Spleen (tissue), 7 donors: ENCODE data around the gene KCNG4.

Source experiments
- POLR2AphosphoS5 ChIP-seq, 3 donors: sonication (generic); formaldehyde crosslinking; IDR thresholded peaks; one replicate each; pipeline ENCODE4 v1.5.1; 2017; ENCODE audit warnings: antibody characterized with exemption in 3 of 3
- TF ChIP-seq, protein P1 (sequence below), 11 experiments: fragments of 200-600 bp in 7 of 11; fragments of 450-650 bp in 4 of 11; sonication (generic) in 4 of 11; IDR thresholded peaks in 8 of 11; conservative IDR thresholded peaks in 3 of 11; 1 replicate in 7 of 11; 2 replicates in 4 of 11; pipeline versions ENCODE4 v1.4.0 to v1.8.0; 2016 to 2021; ENCODE audit warnings: antibody characterized with exemption in 11 of 11, inconsistent platforms in 4 of 11, mild to moderate bottlenecking in 1 of 11
- donor health status: DM: no; HTN: no; CAD: no; lungs with moderate emphysema.
- donor health status: DM: no; HTN: no; CAD: no.
- donor health status: DM: no; HTN: no; CAD: no.

DNA sequence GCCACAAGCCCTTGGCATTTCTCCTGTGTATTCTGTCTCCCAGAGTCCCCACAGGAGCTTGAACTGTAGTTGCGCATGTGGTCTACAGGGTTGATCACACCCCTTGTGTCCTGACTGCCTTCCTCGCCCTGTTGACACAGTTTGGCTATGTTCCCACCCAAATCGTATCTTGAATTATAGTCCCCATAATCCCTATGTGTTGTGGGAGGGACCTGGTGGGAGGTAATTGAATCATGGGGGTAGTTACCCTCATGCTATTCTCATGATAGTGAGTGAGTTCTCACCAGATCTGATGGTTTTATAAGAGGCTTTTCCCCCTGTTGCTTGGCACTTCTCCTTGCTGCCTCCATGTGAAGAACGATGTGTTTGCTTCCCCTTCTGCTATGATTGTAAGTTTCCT lies 27.7 kb downstream of the KCNG4 start:
- TF ChIP-seq, protein P1, sequence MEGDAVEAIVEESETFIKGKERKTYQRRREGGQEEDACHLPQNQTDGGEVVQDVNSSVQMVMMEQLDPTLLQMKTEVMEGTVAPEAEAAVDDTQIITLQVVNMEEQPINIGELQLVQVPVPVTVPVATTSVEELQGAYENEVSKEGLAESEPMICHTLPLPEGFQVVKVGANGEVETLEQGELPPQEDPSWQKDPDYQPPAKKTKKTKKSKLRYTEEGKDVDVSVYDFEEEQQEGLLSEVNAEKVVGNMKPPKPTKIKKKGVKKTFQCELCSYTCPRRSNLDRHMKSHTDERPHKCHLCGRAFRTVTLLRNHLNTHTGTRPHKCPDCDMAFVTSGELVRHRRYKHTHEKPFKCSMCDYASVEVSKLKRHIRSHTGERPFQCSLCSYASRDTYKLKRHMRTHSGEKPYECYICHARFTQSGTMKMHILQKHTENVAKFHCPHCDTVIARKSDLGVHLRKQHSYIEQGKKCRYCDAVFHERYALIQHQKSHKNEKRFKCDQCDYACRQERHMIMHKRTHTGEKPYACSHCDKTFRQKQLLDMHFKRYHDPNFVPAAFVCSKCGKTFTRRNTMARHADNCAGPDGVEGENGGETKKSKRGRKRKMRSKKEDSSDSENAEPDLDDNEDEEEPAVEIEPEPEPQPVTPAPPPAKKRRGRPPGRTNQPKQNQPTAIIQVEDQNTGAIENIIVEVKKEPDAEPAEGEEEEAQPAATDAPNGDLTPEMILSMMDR (IDR thresholded peaks at IDR 0.05 in 8 of 11, conservative IDR thresholded peaks at IDR 0.05 in 3 of 11), result no peak
- TF ChIP-seq POLR2AphosphoS5 (IDR thresholded peaks at IDR 0.05), result no peak
